MCF 10A (cell line): Measurements from ENCODE around the gene SMC1B. TPM values are rescaled to one million over a fixed set of nuclear protein-coding genes. Genes with fewer than 3 reads are reported as not detected.

Experiments
- BruUV-seq: library from RNA; stranded (reverse); fragments of 400-500 nt; replicated peaks from 2 replicates; lab custom pipeline; 2021; lab: Mats Ljungman, UMichigan
- CTCF ChIA-PET: fragments of 300-600 bp; sonication (Branson Sonifier 250); formaldehyde crosslinking; extraction: SDS; loops from one replicate; lab custom pipeline; 2021; ENCODE audit warnings: antibody characterized with exemption, inconsistent platforms; lab: Yijun Ruan, JAX
- POLR2A ChIA-PET: fragments of 300-600, 350-650 bp; sonication (Branson Sonifier 250); formaldehyde crosslinking; extraction: SDS; loops from one replicate; lab custom pipeline; 2020; ENCODE audit warnings: antibody characterized with exemption, inconsistent platforms; lab: Yijun Ruan, JAX
- DNase-seq: peaks from one replicate; pipeline ENCODE4 v3.0.0-alpha.2; 2018; ENCODE audit not compliant: unreplicated experiment
- H3K27ac Mint-ChIP-seq: one replicate; pipeline ENCODE4 v1.8.0; 2022; ENCODE audit warnings: mild to moderate bottlenecking, low read depth, mixed read lengths; ENCODE audit not compliant: unreplicated experiment
- H3K27me3 Mint-ChIP-seq: one replicate; pipeline ENCODE4 v1.8.0; 2022; ENCODE audit warnings: mixed read lengths; ENCODE audit not compliant: insufficient read depth, unreplicated experiment
- H3K36me3 Mint-ChIP-seq: one replicate; pipeline ENCODE4 v1.8.0; 2022; ENCODE audit warnings: mild to moderate bottlenecking, moderate library complexity, mixed read lengths; ENCODE audit not compliant: insufficient read depth, unreplicated experiment
- H3K4me1 Mint-ChIP-seq: one replicate; pipeline ENCODE4 v1.8.0; 2022; ENCODE audit warnings: mixed read lengths; ENCODE audit not compliant: insufficient read depth, unreplicated experiment
- H3K4me3 Mint-ChIP-seq: one replicate; pipeline ENCODE4 v1.8.0; 2022; ENCODE audit warnings: mild to moderate bottlenecking, moderate library complexity, mixed read lengths; ENCODE audit not compliant: unreplicated experiment
- H3K9me3 Mint-ChIP-seq: one replicate; pipeline ENCODE4 v1.8.0; 2022; ENCODE audit warnings: mixed read lengths; ENCODE audit not compliant: unreplicated experiment
- CTCF ChIP-seq: fragments of 200-600 bp; IDR thresholded peaks from one replicate; pipeline ENCODE4 v1.8.0; 2022; ENCODE audit warnings: antibody characterized with exemption, mild to moderate bottlenecking; ENCODE audit not compliant: unreplicated experiment
- intact Hi-C: fragments of 100-400 bp; cut with micrococcal nuclease; formaldehyde crosslinking; loops from 2 replicates; pipeline ENCODE4 v1.14.1; 2022
- total RNA-seq: library from RNA; stranded (reverse); gene quantifications from 2 replicates; pipeline ENCODE4 v1.2.3, GENCODE V29; 2022

SMC1B gene
- total RNA-seq, 1 experiment from 2014 or later: not detected

GRCh38 chr22:45421349-45422055 lies 8.1 kb upstream of the SMC1B start:
- Mint-ChIP-seq H3K4me1 (no peaks in the 10 kb centered on the region), H3K27ac (no peak overlapping the region), H3K36me3 (no peaks in the 10 kb centered on the region), H3K27me3 (peaks cover 11% of the 10 kb centered on the region), H3K4me3 (no peak overlapping the region), H3K9me3 (peaks cover 5% of the 10 kb centered on the region)
- DNase-seq: no peak
- no TSS peak for BruUV-seq
- ChIA-PET POLR2A (interaction anchor here (0.6 to 0.7 kb wide), 2 partner anchors 96 to 205 kb away, joined by 3 read pairs; no protein-coding TSS in a partner anchor), CTCF (no interaction called here)
- TF ChIP-seq CTCF: no peak
- intact Hi-C loops: no loop called here

- Mint-ChIP-seq H3K9me3 (no peaks in the 10 kb centered on the region), H3K4me3 (no peak overlapping the region), H3K27ac (no peak overlapping the region), H3K27me3 (peaks cover 11% of the 10 kb centered on the region), H3K36me3 (no peaks in the 10 kb centered on the region), H3K4me1 (no peaks in the 10 kb centered on the region)
- no peak for DNase-seq
- CTCF ChIA-PET: no interaction called here
- POLR2A ChIA-PET: no interaction called here
- no TSS peak for BruUV-seq
- no peak for TF ChIP-seq CTCF
- intact Hi-C loops: no loop called here
Measured at GRCh38 chr22:45420539-45420938, 7.1 kb upstream of the SMC1B start.

- peaks cover 11% of the 10 kb centered on the region for H3K27me3 Mint-ChIP-seq
- no peaks in the 10 kb centered on the region for H3K4me1 Mint-ChIP-seq
- no peaks in the 10 kb centered on the region for H3K9me3 Mint-ChIP-seq
- BruUV-seq: no TSS peak
- intact Hi-C loops: no loop called here
- H3K27ac Mint-ChIP-seq: no peak overlapping the region
- ChIA-PET POLR2A (no interaction called here), CTCF (no interaction called here)
- no peak for DNase-seq
- no peak for TF ChIP-seq CTCF
- H3K4me3 Mint-ChIP-seq: no peak overlapping the region
- H3K36me3 Mint-ChIP-seq: no peaks in the 10 kb centered on the region
Measured at GRCh38 chr22:45420011-45420410, 6.6 kb upstream of the SMC1B start.

- no peak for TF ChIP-seq CTCF
- intact Hi-C loops: no loop called here
- H3K9me3 Mint-ChIP-seq: no peaks in the 10 kb centered on the region
- no peaks in the 10 kb centered on the region for H3K36me3 Mint-ChIP-seq
- CTCF ChIA-PET: interaction anchor here (0.5 kb wide), 1 partner anchor 37 kb away, joined by 3 read pairs; no protein-coding TSS in a partner anchor
- POLR2A ChIA-PET: no interaction called here
- no peak overlapping the region for H3K27ac Mint-ChIP-seq
- no peak for DNase-seq
- peaks cover 11% of the 10 kb centered on the region for H3K27me3 Mint-ChIP-seq
- no peaks in the 10 kb centered on the region for H3K4me1 Mint-ChIP-seq
- no TSS peak for BruUV-seq
- no peak overlapping the region for H3K4me3 Mint-ChIP-seq
Measured at GRCh38 chr22:45418770-45419138, 5.4 kb upstream of the SMC1B start.
